GM12864 (cell line): ENCODE results near the gene SESTD1.

ENCODE experiments used
- DNase-seq: peaks from one replicate; pipeline ENCODE4 v3.0.0-alpha.2; 2011; ENCODE audit warnings: low read depth
- H3K4me3 ChIP-seq: 2 replicates; pipeline ENCODE4 v1.5.1; 2011; ENCODE audit warnings: mild to moderate bottlenecking, low read depth, low read length, control low read depth
- TF ChIP-seq, protein P1 (sequence below): IDR thresholded peaks from 2 replicates; pipeline ENCODE4 v1.5.1; 2011; ENCODE audit warnings: low read depth, mild to moderate bottlenecking, moderate library complexity, low read length, control low read depth, inconsistent platforms; ENCODE audit errors: missing control alignments

SESTD1 gene

DNA sequence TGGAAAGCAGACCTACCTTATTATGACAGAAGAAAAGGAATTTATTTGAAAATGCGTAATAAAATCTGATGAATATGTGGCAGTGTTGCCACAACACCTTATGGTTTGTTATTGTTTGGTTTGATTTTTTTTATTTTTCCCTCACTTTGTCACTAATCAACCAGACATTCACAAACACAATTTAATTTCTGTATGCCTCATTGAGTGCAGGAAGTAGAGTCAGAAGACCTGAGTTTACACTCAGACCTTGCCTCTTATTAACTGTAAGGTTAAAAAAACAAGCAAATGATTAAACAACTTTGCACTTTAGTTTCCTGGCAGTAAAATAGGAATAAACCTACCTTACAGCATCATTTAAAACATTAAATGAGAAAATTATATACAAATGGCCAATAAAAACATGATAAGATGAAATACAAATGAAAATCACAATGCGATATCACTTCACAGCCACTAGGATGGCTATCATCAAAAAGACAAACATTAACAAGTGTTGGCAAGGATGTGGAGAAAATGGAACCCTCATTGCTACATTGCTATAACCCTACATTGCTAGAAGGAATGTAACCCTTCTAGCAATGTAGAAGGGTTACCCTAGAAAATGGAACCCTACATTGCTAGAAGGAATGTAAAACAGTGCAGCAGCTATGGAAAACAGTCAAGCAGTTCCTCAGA, 3.3 kb downstream of the SESTD1 start:
- no peak for DNase-seq
- TF ChIP-seq, protein P1, sequence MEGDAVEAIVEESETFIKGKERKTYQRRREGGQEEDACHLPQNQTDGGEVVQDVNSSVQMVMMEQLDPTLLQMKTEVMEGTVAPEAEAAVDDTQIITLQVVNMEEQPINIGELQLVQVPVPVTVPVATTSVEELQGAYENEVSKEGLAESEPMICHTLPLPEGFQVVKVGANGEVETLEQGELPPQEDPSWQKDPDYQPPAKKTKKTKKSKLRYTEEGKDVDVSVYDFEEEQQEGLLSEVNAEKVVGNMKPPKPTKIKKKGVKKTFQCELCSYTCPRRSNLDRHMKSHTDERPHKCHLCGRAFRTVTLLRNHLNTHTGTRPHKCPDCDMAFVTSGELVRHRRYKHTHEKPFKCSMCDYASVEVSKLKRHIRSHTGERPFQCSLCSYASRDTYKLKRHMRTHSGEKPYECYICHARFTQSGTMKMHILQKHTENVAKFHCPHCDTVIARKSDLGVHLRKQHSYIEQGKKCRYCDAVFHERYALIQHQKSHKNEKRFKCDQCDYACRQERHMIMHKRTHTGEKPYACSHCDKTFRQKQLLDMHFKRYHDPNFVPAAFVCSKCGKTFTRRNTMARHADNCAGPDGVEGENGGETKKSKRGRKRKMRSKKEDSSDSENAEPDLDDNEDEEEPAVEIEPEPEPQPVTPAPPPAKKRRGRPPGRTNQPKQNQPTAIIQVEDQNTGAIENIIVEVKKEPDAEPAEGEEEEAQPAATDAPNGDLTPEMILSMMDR: no peak
- no peak overlapping the region for H3K4me3 ChIP-seq

DNA sequence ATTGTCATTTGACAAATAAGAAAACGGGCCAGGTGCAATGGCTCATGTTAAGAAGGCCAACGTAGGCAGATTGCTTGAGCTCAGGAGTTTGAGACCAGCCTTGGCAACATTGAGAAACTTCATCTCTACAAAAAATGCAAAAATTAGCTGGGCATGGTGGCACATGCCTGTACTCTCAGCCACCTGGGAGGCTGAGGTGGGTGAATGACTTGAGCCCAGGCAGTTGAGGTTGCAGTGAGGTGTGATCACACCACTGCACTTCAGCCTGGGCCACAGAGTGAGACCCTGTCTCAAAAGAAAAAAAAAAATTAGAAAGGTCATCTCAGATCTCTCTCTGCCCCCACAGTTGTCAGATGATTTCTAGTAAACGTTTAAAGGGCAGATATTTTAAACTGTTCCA, 4.4 kb downstream of the SESTD1 start:
- TF ChIP-seq, protein P1: no peak
- no peak overlapping the region for H3K4me3 ChIP-seq

DNA sequence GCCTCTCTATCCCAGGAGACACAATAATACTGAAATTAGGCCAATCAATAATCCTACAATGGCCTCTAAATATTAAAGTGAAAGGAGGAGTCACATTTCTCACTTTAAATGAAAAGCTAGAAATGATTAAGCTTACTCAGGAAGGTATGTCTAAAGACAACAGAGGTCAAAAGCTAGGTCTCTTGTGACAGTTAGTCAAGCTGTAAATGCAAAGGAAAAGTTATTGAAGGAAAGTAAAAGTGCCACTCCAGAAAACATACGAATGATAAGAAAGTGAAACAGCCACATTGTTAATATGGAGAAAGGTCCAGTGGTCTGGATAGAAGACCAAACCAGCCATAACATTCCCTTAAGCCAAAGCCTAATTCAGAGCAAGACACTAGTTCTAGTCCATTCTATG, 9.5 kb downstream of the SESTD1 start:
- no peak for DNase-seq
- TF ChIP-seq, protein P1: no peak
- H3K4me3 ChIP-seq: no peak overlapping the region

More for the DNA sequence above, 4.4 kb downstream of the SESTD1 start:
- DNase-seq: no peak

DNA sequence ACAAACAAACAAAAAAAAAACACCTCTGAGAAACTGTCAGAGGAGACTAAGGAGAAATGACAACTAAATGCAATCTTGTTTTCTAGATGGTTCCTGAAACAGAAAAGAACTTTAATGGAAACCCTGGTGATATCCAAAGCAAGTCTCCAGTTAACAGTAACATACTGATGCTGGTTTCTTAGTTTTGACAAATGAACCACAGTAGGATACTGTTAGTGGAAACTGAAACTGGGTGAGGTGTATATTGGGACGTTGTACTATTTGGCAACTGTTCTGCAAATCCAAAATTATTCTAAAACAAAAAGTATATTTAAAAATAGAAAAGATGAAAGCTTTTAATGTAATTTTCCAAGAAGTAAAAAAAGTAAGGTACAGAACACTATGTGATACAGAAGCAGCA, 11.4 kb downstream of the SESTD1 start:
- DNase-seq: no peak
- TF ChIP-seq, protein P1: no peak
- no peak overlapping the region for H3K4me3 ChIP-seq

DNA sequence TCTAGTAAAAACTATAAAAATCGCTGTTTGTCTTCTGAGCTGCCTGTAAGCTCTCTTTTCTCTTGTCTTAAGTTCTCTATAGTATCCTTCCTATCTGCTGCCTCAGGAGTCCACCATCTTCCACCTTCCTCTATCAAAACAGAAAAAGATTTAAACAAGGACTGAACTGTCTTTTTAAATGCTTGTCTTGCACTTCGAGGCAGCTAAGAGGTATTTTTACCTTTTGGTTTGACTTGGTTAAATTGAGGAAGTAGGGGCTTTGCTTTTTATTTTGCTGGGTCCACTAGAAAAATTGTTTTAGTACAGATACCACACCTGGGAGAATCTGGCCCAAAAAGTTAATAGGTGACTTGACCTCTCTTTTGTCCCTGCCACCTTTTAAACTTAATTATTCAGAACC, 12.2 kb downstream of the SESTD1 start:
- no peak overlapping the region for H3K4me3 ChIP-seq
- TF ChIP-seq, protein P1: no peak
- DNase-seq: no peak

DNA sequence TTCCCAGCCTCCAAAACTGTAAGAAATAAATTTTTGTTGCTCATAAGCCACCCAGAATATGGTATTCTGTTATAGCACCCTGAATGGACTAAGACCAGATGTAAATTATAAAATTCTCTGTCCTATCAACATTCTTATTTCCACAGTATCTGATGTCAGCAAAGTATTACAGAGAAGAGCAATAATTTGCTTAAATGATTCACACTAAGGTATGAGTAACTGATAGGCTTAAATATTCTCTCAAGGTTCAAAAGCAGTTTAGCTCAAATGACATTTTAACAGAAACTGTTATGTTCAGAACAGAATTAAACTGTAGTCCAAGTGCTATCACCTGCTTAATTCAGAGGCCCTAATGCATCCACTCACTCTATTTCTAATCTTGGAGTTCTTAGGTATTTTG, 12.8 kb downstream of the SESTD1 start:
- no peak for DNase-seq
- TF ChIP-seq, protein P1: no peak
- H3K4me3 ChIP-seq: no peak overlapping the region

DNA sequence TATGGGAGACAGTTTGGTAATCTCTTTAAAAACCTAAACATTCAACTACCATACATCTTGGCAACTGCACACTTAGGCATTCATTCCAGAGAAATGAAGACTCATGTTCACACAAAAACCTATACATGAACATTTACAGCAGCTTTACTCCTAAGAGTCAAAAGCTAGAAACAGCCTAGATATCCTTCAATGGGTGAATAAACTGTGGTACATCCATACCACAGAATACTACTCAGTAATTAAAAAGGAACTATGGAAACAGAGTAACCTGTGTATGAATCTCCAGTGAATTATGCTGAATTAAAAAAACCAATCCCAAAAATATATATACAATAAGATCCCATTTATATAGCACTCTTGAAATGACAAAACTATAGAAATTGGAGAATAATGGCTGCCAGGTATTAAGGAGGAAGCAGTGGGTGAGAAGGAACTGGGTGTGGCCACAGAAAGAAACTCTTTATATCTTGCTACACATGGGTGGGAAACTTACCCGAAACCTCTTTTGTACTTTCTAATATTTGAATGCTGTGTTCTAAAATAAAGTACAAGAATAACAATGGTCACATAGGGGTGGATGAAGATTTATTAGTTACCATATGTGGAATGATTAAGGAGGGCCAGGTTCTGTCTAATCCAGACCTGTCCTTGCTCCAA, 13.7 kb downstream of the SESTD1 start:
- TF ChIP-seq, protein P1: no peak
- DNase-seq: no peak
- no peak overlapping the region for H3K4me3 ChIP-seq
